Omental fat pad (tissue), 4 donors: ENCODE results near the gene IVNS1ABP. TPM values are rescaled to one million over a fixed set of nuclear protein-coding genes. Genes with fewer than 3 reads are reported as not detected.

ENCODE experiments used
- ATAC-seq: fragments of 150-250 bp; one replicate; pipeline ENCODE4 v1.9.1; 2016; ENCODE audit warnings: mild to moderate bottlenecking, moderate library complexity; ENCODE audit not compliant: low FRiP score
- DNase-seq: peaks from one replicate; pipeline ENCODE4 v3.0.0-alpha.2; 2019; ENCODE audit warnings: low spot score
- CTCF ChIP-seq, 3 donors: fragments of 450-650 bp; IDR thresholded peaks; one replicate each; pipeline ENCODE4 v1.5.1; 2016 to 2017; ENCODE audit warnings: antibody characterized with exemption in 3 of 3, mild to moderate bottlenecking in 3 of 3, moderate library complexity in 2 of 3
- total RNA-seq, 4 donors: library from RNA; depleted of rRNA; stranded (reverse); fragments of >200 nt; gene quantifications; one replicate each; pipeline ENCODE4 v1.1.0, GENCODE V29; 2016

IVNS1ABP gene
- total RNA-seq, 4 donors from 2014 or later, result 68.5 to 152 (median 99.2) TPM

GRCh38 chr1:185345913-185346720, 29.1 kb upstream of the IVNS1ABP start:
- DNase-seq (no peak), ATAC-seq (no peak)
- TF ChIP-seq CTCF (IDR thresholded peaks at IDR 0.05), result no peak

GRCh38 chr1:185343306-185343705, 26.3 kb upstream of the IVNS1ABP start:
- ATAC-seq (no peak), DNase-seq (no peak)
- no peak for TF ChIP-seq CTCF (IDR thresholded peaks at IDR 0.05)

- DNase-seq, result no peak
- TF ChIP-seq CTCF (IDR thresholded peaks at IDR 0.05), result no peak
- ATAC-seq, result no peak
These were observed 25.7 kb upstream of the IVNS1ABP start for GRCh38 chr1:185342672-185343259.

- no peak for TF ChIP-seq CTCF (IDR thresholded peaks at IDR 0.05)
- no peak for DNase-seq
- ATAC-seq, result no peak
These were observed 25.0 kb upstream of the IVNS1ABP start for GRCh38 chr1:185342017-185342416.

GRCh38 chr1:185341196-185341781, 24.2 kb upstream of the IVNS1ABP start:
- ATAC-seq, result no peak
- no peak for DNase-seq
- TF ChIP-seq CTCF (IDR thresholded peaks at IDR 0.05), result no peak

- no peak for ATAC-seq
- TF ChIP-seq CTCF (IDR thresholded peaks at IDR 0.05), result no peak
- DNase-seq, result no peak
These were observed 21.9 kb upstream of the IVNS1ABP start for GRCh38 chr1:185338719-185339622.
